HL-60 (cell line): ENCODE measurements around the gene GAK.

ENCODE experiments used
- DNase-seq, 2 experiments: peaks; one replicate each; pipeline ENCODE4 v3.0.0-alpha.2; 2010 to 2020; ENCODE audit warnings: low read depth in 1 of 2, low spot score in 1 of 2
- H3K27ac ChIP-seq: fragments of 250-450 bp; sonication (Bioruptor Pico); replicated peaks from 2 replicates; pipeline ENCODE4 v1.5.1; 2020; ENCODE audit warnings: mild to moderate bottlenecking, moderate library complexity
- H3K27me3 ChIP-seq: fragments of 250-450 bp; sonication (Bioruptor Pico); 2 replicates; pipeline ENCODE4 v1.5.1; 2021; ENCODE audit warnings: mild to moderate bottlenecking, moderate library complexity; ENCODE audit not compliant: insufficient read depth, poor library complexity, severe bottlenecking
- H3K4me3 ChIP-seq: replicated peaks from 2 replicates; pipeline ENCODE4 v1.5.1; 2011; ENCODE audit warnings: mild to moderate bottlenecking, control low read depth, low read length; ENCODE audit not compliant: insufficient read depth
- GABPA ChIP-seq: IDR thresholded peaks from 2 replicates; pipeline ENCODE4 v1.6.1; 2012; ENCODE audit warnings: low read depth
- POLR2AphosphoS5 ChIP-seq: IDR thresholded peaks from 2 replicates; pipeline ENCODE4 v1.6.1; 2012; ENCODE audit warnings: low read depth
- REST ChIP-seq: IDR thresholded peaks from 2 replicates; pipeline ENCODE4 v1.6.1; 2012; ENCODE audit warnings: low read depth; ENCODE audit not compliant: insufficient replicate concordance
- SPI1 ChIP-seq: IDR thresholded peaks from 2 replicates; pipeline ENCODE4 v1.6.1; 2012; ENCODE audit warnings: low read depth, mild to moderate bottlenecking, borderline replicate concordance
- TF ChIP-seq, protein P1 (sequence below): IDR thresholded peaks from one replicate; pipeline ENCODE4 v1.5.1; 2011; ENCODE audit warnings: low read length, control low read depth, inconsistent platforms; ENCODE audit not compliant: insufficient read depth

GAK gene

DNA sequence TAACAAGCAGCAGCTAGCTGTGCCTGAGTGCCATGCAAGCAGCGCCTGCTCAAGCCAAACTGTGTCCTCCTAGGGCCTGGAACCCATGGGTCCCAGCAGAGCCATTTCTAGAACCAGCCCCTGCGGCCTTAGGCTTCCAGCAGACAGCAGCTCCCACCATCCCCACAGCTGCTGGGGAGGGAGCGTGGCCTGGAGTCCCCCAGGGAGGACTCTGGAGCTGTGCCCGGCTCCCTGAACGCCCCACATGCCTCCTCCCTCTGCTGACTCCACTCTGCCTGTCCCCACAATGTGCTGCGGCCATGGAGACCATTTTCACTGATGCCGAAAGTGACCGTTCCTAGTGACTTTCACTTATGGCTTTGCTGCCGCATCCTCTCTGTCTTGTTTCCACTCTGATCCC lies 45.9 kb downstream of the GAK start:
- TF ChIP-seq, protein P1, sequence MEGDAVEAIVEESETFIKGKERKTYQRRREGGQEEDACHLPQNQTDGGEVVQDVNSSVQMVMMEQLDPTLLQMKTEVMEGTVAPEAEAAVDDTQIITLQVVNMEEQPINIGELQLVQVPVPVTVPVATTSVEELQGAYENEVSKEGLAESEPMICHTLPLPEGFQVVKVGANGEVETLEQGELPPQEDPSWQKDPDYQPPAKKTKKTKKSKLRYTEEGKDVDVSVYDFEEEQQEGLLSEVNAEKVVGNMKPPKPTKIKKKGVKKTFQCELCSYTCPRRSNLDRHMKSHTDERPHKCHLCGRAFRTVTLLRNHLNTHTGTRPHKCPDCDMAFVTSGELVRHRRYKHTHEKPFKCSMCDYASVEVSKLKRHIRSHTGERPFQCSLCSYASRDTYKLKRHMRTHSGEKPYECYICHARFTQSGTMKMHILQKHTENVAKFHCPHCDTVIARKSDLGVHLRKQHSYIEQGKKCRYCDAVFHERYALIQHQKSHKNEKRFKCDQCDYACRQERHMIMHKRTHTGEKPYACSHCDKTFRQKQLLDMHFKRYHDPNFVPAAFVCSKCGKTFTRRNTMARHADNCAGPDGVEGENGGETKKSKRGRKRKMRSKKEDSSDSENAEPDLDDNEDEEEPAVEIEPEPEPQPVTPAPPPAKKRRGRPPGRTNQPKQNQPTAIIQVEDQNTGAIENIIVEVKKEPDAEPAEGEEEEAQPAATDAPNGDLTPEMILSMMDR, result no peak
- TF ChIP-seq GABPA, result no peak
- TF ChIP-seq POLR2AphosphoS5, result no peak
- TF ChIP-seq REST, result no peak
- no peak for TF ChIP-seq SPI1
- no peak for DNase-seq
- Histone ChIP-seq H3K4me3 (no peak overlapping the region), H3K27ac (no peak overlapping the region), H3K27me3 (no peaks in the 10 kb centered on the region)

GRCh38 chr4:885353-885752 lies 46.8 kb downstream of the GAK start:
- Histone ChIP-seq H3K27me3 (no peaks in the 10 kb centered on the region), H3K27ac (no peak overlapping the region), H3K4me3 (no peak overlapping the region)
- TF ChIP-seq GABPA, result no peak
- TF ChIP-seq POLR2AphosphoS5, result no peak; the same call in 1 of the 2 replicates
- TF ChIP-seq, protein P1, result no peak
- no peak for TF ChIP-seq SPI1
- no peak for TF ChIP-seq REST
- no peak for DNase-seq

- H3K4me3 ChIP-seq, result no peak overlapping the region
- DNase-seq, result no peak
- no peak overlapping the region for H3K27ac ChIP-seq
- TF ChIP-seq REST (no peak), POLR2AphosphoS5 (no peak)
- H3K27me3 ChIP-seq, result no peaks in the 10 kb centered on the region
Observed at GRCh38 chr4:884896-885295, 47.2 kb downstream of the GAK start.

DNA sequence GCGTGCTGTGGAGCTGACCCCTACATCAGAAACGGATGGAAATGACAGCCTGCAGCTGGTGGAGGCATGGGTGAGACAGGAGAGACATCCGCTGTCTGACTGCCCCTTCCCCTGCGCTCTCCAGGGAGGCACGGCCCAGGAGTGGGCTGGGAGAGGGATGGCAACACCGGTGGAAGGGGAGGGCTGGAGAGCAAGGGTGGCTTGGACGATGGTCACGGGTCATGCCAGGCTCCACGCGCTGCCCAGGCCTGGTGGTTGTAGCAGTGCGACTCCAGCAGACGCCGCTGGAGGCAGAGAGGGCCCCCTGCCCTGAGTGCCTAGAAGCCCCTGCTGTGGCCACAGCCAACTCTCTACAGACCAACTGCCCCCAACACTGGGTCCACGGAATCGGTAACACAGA lies 47.9 kb downstream of the GAK start:
- TF ChIP-seq REST (no peak), POLR2AphosphoS5 (no peak), GABPA (no peak), SPI1 (no peak)
- TF ChIP-seq, protein P1, result no peak
- Histone ChIP-seq H3K27me3 (no peaks in the 10 kb centered on the region), H3K4me3 (no peak overlapping the region), H3K27ac (no peak overlapping the region)
- DNase-seq, result no peak
